T1000 (cell line): ENCODE data around the gene NECAB2.

ENCODE experiments used
- DNase-seq: peaks from one replicate; lab custom pipeline; 2025; ENCODE audit warnings: mixed read lengths; lab: John Stamatoyannopoulos, UW

The NECAB2 gene

GRCh38 chr16:84045001-84045817 is 77.2 kb downstream of the NECAB2 start:
- no peak for DNase-seq

- no peak for DNase-seq
These were observed 77.9 kb downstream of the NECAB2 start for GRCh38 chr16:84045818-84046470.

- no peak for DNase-seq
These were observed 79.2 kb downstream of the NECAB2 start for GRCh38 chr16:84047206-84047605.

GRCh38 chr16:84047626-84048025 is 79.6 kb downstream of the NECAB2 start:
- DNase-seq: no peak

- DNase-seq: no peak
These were observed 80.2 kb downstream of the NECAB2 start for GRCh38 chr16:84048270-84048669.

GRCh38 chr16:84048871-84049270 is 80.8 kb downstream of the NECAB2 start:
- DNase-seq: no peak

- DNase-seq: no peak
These were observed 81.5 kb downstream of the NECAB2 start for GRCh38 chr16:84049403-84050060.

GRCh38 chr16:84050316-84050715 is 82.3 kb downstream of the NECAB2 start:
- no peak for DNase-seq

GRCh38 chr16:84052071-84052622 is 84.1 kb downstream of the NECAB2 start:
- no peak for DNase-seq
